ENCODE results near the gene SYNPO.

The SYNPO gene

DNA sequence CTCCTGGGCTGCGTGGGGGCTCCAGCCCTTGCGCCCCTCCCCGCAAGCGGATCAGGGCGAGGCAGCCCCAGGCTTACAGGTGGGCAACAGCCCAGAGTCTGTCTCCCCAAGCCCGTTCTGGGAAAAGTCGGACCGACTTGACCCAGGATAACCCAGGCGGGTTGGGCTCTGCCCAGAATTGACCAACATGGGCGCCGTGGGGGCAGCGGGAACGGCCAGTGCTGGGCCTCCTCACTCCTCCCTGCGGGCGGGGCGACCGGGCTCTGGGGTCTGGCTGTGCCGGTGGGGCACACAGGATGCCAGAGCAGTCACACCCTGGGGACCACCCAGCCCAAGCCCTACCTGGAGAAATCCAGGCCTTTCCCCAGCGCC is 15.3 kb upstream of the SYNPO start:
- DNase-seq: no peak

DNA sequence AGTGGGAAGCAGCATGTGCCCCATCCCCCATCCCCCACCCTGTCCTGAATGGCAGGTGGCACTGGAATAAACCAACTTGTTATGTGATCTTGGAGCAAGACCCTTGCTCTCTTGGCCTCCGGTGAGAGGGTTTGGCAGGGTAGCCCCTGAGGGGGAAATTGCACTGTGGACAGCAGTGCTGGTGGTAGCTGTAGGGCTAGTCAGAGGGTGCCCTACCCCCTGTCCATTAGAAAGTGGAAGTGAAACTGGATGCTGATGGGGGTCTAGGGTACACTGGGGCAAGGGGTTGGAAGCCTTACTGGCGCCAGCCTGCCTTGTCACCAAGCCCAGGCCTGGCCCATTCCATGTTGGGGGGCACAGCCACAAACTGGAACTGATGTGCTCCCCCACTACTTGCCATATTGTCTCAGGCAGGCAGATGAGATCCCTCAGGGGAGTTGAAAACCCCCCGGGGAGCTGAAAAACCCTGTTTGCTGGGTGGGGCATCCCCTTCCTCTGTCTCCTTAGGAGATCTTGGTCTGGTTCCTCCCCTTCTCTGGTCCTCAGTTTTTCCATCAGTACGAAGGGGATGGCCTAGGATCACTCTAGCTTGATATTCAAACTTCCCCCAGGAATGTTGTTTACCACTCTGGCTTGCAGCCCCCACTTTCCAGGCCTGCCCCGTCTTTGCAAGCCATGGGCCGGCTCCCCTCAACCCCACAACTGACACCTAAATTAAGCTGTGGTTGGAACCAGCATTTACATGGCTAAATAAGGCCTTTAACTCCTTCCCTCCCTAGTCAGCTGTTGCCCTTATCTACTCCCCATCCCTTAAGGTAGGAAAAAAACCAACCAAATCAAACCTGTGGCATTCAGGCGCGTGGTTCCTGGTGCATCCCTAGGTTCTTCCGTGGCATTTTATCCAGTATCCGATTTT is 14.4 kb upstream of the SYNPO start:
- DNase-seq: no peak

DNA sequence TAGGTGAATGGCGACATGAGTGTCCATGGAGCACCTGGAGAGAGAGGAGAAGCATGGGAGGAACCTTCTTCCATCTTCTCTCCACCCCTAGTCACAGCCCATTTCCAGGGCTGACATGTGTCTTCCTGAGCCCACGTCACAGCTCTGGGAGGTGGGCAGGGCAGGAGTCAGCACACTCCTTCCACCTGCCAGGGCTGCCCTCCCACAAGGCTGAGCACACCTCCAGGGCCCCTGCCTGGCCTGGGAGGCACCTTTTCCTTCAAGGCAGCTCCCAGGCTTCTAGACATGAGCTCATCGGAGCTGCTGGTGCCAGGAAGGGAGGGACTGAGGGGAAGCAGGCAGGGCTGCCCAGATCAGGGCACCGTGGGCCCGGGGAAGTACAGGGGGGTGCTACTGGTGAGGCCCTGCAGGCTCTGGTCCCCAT is 13.6 kb upstream of the SYNPO start:
- no peak for DNase-seq

DNA sequence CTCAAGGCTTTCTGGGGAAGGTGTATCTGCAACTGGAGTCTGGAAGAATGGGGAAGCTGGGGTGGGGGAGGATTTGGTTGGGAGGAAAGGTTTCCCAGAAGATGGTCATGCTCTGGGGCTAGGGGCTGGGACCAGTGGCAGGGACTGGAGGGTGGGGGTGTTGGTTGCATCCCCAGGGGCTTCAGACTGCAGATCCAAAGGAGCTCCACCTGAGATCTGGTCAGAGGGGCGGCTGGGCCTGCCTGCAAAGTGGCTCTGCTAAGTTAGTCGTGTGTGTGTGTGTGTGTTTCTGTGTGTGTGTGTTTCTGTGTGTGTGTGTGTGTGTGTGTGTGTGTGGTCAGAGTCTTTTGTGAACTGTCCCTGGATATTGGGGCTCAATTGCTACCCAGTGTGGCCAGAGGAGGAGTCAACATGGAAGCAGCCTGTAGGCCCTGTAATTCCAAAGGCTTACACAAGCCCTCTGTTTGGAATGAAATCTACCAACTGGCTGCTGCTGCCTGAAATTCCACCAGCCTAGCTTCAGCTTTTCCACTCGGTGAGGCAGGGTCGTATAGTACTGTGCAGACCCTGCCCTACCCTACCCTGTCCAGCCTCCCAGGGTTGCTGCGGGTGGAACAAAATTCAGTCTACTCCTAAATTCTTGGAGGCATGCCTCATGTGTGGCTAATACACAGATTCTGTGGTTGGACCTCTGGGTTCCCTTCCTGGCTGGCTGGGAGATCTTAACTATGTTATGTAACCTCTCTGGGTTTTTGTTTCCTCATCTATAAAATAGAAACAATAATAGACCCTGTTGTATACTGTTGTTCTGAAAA is 12.5 kb upstream of the SYNPO start:
- no peak for DNase-seq

DNA sequence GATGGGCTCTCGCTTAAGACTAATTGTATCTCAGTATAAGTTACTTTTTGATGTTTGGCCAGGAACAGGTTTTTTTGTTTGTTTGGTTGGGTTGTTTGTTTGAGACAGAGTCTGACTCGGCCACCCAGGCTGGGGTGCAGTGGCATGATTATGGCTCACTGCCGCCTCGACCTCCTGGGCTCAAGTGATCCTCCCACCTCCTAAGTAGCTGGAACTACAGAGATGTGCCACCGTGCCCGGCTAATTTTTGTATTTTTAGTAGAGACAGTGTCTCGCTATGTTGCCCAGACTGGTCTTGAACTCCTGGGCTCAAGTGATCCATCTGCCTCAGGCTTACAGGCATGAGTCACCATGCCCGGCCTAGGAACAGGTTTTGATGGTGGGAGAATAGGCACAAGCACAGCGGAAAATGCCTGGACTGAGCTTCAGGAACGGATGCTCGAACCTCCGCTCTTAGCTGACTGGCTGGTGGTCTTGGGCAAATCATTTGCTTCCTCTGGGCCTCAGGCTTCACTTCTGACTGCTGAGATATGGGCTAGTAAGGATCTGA is 11.4 kb upstream of the SYNPO start:
- DNase-seq: no peak

DNA sequence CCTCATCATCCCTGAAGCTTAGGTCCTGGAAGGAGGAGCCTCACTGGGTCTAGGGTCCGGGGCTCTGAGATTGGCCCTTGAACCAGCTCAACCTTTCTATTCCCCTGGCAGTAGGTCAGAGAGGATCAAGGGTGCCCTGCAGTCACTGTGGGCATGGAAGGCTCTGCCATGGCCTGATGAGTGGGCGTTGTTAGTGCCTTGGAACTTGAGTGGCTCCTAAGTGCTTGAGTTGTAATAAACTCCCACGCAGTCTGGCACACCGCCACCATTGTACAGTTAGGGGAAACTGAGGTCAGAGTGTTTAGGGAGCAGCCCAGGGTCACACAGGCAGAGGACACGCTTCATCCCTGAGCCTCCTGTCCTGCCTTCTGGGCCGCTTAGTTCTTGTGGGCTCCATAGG is 10.4 kb upstream of the SYNPO start:
- DNase-seq: no peak

DNA sequence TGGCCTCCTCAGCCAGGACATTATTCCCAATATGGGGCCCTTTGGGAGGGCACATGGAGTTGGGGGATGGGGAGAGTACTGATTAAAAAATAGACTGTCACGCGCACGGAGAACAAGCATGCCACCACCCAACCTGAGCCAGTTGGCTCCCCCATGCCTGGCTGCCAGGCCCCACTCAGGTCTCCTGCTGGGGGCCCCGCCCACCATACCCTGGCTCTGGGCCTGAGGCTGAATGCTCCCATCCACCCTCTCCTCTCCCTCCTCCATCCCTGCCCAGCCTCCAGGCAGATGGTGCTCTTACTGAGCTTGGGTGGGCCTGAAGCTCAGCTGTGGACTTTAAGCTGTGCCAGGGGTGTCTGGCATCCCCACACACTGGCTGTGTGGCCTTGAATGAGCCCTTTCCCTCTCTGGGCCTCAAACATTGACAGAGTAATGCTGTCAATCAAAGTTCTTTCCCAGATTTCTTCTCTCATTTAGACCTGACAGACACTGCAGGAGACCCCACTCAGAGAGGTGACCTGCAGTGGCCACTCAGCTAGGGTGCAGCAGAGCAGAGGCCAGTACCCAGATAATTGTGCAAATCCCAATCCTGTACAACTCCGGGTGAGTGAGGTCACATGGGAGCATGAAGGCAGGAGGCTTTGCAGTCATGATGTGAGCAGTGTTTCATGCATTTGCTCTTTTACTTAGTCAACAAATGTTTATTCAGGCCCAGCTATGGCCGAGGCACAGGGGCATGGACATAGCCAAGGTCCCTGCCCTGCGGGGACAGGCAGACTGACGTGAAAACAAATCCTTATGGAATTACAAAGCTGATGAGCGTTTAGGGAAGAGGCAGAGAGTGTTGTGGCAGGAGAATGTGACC is 9.8 kb upstream of the SYNPO start:
- DNase-seq: no peak

DNA sequence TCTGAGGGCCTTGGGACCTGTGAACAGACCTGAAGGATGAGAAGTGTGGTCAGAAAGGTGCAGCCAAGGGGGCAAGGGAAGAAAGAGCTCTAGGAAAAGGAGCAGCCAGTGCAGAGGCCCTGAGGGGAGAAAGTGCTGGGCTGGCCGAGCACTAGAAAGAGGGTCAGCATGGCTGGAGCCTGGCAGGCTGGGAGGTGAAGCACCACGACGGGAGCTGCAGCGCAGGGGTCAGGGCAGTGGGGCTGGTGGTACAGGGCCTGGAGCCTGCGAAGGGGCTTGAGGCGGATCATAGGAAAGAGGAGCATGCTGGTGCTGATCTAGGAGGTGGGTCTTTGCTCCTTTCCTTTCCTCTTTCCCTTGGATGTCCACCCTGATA is 9.1 kb upstream of the SYNPO start:
- no peak for DNase-seq

DNA sequence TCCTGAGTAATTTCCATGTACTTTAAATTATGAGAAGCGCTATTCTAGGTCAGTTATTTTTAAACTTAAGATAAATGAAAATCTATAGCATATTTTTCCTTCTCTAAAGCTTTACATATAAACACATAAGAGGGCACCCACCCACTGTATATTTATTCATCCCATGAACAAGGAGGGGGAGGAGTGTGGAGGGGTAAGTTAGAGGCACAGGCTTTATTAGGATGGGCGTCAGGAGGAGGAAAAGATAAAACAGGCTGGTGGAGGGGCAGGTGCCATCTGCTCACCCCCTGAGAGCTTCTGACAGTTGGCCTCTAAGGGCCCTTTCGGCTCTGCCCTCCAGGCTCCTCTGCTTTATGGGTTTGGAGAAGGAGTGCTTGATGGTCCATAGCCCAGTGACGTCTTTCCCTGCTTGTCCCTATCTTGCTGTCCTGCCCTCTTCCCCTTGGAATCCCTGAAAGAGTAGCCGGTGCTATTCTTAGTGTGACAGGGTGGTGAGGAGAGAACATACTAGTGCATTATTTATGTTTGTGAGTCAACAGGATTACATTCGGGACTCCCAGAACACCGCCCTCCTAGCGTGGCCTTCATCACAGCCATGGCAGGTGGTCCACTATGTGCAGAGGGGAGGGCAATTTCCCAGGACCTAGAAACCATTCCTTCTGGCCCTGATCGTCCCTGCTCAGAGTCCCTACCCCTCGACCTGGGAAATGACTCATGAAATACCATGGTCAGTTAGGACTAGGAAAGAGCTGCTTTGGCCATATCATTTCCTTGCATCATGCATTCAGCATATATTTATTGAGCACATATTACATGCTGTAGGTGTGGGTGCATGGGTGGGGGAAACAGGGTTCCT is 7.9 kb upstream of the SYNPO start:
- no peak for DNase-seq

DNA sequence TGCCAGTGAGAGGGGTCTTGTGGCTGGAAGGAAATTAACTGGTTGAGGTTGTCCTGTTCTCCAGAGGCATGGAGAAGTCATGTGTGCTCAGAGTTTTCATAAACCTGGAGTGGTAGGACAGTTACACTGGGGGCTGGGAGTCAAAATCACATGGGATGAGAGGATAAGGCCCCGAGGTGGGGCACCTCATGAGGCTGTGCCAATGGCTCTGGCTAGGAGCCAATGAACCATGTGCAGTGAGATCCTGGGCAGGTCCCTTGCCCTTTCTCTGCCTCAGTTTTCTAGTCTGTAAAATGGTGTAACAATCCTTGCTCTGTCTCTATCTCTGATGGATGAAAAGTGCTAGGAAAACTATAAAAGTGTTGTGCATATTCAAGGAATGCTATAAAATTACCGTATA is 7.0 kb upstream of the SYNPO start:
- no peak for DNase-seq

DNA sequence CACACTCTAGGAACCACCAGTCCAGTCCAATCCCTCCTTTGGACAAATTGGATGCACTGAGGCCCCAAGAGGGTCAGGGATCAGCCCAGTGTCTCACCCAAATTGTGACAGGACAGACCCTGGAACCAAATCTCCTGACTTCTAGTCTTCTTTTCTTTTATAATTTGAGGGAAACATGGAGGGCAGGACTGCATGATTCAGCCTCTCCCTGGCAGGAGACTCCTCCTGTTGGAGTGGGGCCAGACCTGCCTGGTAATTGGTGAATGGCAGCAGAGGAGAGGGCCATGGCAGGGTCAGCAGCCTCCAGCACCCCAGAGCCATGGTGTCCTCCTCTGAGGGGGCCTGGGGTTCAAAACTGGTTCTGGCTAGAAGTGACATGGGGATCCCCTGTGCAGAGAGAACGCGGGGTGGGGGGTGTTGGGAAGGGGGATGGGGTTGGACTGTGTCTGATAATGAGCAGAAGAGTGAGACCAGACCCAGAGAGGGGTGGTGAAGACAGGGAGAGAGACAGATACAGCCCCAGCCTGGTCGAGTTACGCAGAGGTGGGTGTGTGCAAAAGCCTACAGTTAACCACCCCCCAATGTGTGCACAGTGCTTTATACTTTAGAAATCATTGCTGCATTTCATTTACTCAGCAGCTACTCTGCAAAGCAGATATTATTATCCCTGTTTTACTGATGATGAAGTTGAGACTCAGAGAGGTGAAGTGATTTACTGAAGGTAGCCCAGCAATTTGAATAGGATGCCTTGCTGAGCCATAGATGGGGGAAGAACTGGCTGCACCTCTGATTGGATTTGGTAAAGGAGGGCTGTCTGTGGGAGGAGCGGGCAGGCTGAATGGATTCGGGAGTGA is 3.8 kb upstream of the SYNPO start:
- DNase-seq: no peak

DNA sequence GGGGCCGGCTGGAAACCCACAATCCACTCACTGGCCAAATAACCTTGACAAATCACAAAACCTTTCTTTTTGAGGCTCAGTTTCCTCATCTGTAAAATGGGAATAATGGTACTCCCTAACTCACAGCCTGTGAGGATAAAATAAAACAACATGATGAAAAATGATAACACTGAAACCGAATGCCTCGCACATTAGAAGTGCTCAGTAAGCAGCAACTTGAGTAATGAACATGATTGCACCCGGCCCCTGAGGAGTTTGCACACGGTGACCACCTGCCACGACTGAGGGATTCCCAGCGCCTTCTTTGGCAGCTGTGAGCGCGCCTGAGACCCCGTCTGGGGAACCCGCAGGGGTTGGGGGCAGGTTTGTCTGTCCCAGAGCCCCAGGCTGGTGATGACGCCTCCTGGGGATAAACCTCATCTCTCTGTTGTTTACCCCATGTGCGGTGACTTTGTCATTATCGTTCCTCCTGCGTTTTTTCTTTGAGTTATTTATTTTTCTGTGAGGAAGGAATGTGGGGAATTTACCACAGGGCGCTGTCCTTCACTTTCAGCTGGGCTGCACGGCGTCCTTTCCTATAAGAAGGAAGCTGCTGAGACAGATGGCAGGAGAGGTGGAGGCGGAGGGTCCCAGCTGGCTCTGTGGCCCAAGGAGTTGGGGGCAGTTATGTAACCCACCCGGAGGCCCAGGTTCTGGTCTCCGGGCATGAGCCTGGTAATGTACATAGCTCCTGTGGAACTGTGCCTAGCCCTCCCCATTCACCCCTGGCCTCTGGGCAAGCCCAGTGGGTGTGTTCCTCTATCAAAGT is 3.0 kb upstream of the SYNPO start:
- DNase-seq: no peak

DNA sequence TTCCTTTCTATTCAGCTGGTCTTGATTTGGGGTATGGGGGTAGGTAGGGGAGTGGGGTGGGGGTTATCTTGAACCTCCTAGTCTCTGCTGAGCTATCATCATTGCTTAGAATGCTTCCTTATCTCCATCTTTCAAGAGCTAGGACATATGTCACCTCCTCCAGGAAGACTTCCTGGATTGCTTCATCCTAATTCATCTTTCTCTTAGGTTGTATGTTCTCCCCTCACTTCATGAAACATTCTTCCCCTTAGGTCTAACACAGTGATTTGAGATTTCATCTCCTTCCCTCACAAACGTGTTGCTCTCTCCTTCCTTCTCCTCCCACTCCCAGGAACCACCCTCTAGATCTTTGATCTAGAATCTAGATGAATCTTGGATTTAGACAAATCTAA is 2.4 kb upstream of the SYNPO start:
- DNase-seq: no peak

DNA sequence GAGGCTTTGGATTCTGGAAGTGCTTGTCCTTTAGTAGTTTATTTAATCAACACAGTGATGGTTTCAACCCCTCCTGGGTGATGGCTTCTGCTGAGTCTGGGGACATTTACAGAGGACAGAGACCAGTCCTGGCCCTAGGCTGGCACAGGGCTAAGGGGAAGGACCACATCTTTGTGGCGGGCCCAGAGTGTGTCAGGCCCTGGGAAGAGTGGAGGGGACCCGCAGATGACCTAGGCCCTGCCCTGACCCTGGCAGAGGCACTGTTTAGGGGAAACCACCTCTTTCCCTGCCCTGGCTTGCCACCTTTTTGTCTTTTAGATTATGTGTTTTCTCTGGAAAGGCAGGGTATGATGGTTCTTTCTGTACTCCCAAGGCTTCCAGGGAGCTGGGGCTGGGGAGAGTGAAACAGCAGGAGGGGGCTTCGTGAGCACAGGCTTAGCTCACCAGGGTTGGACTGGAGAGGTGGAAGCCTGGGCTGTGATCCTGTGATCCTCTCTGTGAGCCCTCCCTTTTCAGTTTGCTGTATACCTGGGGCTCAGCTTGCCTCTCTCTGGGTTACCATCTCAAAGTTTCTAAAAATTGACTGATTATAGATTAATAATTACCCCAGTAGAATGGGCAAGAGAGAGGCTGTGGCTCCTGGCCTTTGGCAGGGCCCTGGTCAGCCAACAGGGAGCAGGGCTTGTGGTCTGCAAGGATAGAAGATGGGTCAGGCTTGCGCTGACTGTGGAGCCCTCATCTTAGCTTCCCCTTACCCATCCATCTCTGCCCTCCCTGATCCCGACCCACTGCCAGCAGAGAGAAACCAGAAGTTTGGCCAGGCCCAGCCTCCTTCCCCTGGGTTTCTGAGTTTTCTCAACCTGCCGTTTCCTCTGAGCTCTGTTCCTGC is 1.7 kb upstream of the SYNPO start:
- DNase-seq: no peak

DNA sequence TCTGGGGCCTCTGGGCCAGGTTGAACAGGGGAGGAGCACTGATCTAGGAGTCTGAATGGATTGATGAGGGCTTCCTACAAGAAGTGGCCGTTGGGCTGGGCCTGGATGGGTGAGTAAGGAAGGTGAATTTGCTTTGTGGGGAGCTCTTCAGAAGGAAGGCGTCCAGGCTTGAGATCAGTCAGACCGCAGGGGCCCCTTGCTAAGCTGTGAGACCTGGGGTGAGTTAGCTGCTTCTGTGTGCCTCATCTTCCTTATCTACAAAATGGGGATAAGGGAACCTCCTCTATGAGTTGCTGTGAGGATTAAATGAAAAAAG is 1.1 kb upstream of the SYNPO start:
- no peak for DNase-seq

DNA sequence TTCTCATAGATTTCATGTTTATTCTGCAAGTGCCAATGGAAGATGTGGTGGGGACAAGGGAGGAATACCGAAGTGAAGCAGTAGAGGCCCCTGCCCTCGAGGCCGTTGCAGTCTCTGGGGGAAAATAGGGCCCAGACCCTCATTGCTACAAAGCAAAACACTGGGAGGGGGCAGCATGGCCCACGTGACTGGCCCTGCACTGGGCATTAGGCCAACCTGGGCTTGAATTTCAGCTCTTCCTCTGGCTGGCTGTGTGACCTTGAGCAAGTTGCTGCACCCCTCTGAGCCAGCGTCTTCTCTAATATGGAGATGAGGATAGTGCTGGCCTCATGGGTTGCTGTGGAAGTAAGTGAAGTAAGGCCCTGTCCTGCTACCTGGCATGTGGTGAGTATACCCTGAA is 709 bp upstream of the SYNPO start:
- no peak for DNase-seq

DNA sequence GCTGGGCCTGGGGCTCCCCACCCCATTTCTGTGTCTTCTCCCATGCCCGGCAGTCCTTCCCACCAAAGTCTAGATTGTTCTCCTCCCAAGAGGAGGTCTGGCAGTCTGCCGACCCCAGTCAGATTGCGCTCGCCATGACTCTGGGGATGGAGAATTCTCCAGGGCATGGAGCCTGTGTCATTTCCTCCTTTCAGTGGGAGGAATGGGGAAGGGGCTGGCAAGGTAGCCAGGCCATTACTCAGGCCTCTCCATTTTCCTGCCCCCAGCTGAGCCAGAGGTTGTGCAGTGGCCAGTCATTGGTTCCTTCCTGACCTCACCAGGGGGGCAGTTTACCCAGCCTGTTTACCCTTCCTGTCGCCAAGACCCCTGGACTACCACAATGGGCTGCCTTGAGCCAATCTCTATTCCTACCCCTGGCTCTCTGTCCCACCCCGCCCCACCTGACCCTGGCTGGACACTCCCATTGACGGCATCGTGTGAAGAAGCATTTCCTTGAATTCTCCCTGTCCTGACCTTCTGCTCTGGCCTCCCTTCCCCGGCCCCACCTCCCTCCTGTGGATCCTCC is 628 bp downstream of the SYNPO start:
- DNase-seq: no peak

DNA sequence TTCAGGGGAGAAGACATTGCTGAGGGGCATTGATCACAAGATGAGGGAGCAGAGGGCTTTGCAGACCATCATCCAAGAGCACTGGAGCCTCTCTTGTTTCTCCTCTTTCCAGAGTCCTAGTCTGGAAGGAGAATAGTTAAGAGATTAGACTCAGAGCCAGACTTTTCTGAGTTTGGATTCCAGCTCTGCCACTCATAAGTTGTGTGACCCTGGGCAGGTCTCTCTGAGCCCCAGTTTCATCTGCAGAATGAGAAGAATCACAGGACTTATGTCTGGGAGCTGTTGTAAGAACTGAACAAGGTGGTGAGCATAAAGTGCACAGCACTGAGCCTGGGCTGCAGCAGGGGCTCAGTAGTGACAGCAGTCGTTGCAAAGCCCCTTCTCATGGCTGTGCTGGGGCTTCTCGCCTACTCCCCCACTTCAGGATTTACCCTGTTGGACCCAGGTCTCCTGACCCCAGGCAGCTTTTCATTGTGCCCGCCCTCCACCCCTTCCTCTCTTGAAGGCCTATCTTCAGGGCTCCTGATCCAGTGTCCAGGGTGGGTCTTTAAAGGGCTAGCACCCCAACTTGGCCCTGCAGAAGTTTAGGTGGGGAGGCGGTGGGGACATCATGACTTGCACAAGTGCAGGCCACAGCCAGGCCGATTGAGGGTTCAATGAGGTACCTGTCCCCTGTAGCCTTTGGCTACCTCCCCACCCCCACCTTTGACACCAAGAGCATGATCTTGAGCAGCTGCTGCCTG is 1.5 kb downstream of the SYNPO start:
- no peak for DNase-seq

Data from right hindlimb (tissue), 1 donor.